Stimulated activated naive CD4-positive, alpha-beta T cell (primary cell): ENCODE results near the gene FAM163A.
"Not testable (repeated sequence)": the region's sequence is repeated elsewhere in the genome, so short reads cannot be mapped to it uniquely, and the experiment has no call there.

Experiments
- DNase-seq, 6 experiments: peaks; one replicate each; lab custom pipeline; 2025; lab: John Stamatoyannopoulos, UW

Gene FAM163A

DNA sequence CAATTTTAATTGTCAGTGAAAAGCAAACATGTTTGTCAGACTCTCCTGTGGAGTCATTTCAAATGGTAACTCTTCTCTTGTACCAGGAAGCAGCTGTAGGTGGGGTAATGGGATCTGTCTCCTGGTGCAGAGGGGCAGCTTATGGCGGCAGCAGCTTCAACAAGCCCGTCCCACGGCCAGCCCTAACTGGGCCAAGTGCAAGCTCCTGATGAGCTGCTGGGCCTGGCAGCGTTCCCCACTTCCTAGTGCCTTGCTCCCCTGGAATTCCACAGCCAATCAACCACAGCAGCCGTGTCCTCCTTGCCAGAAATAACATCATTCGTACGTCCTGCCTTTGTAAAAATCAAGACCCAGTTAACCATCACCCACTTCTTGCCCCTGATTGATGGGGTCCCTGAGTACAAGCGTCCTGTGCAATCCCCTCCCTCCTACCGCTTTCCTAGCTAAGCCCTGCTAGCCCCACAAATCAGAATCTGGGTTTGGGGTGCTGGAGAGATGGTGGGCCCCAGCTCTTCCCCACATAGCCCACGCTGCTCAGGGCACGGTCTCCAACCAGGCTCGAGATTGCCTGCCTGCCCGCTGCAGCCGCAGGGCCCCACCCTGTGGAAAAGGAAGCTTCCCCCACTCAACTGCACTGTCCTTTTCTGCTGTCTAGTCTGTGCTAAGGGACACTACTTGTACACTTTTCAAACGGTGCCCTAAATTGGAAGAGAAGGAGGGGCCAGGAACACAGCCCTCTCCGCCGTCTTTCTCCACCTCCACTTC is 73.3 kb downstream of the FAM163A start:
- DNase-seq: no peak

DNA sequence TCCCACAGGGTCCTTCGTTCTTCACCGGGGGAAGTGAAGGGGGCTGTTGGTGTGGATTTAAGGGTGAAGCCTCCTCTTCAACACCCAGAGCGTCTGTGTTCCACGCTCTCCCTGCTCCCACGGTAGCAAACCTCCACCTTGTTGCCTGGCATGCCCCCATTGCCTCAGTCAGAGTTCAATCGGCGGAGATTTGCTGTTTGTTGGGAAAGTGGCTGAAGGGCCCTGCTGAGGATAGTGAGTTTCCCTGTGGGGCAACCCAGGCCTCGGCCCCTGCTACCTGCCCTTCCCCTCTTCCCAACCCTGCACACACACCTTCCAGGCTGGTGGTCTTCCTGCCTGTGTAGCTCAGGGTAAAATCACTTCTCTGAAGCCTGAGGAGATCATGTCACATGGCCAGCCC is 74.0 kb downstream of the FAM163A start:
- DNase-seq: no peak

DNA sequence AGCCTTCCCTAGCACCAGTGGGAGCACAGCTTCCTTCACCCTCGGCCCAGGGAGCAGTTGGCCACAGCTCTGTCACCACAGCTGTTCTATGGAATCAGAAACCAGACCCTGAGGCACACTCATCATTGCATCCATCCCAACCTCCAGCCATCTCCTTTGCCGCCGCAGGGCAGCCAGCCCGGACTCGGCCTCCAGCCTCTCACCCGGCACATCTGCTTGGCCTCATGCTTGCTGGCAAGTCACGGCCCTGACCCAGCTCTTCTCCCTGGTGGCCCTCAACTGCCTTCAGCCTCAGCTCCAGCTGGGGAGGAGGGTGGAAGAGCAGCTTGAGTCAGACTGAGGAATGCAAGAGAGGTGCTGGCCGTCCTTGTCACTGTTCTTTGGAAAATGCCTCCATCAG is 74.7 kb downstream of the FAM163A start:
- no peak for DNase-seq

DNA sequence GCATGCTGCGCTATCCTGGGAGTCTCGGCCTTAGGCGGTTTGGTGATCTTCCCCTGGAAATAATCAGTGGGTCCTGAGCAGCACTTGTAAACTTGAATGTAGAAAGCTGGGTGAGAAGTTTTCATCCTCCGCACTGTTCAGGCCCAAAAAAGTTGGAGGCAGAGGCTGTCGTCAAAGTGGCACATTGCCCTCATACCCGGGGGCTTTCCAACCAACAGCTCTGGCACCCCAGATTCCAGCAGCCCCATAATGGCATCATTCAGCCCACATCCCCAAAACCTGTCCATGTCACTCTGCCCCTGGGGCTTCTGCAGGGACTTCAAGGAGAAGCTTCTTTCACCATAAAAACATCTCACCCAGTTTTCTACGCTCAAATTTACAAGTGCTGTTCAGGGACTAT is 75.2 kb downstream of the FAM163A start:
- no peak for DNase-seq

DNA sequence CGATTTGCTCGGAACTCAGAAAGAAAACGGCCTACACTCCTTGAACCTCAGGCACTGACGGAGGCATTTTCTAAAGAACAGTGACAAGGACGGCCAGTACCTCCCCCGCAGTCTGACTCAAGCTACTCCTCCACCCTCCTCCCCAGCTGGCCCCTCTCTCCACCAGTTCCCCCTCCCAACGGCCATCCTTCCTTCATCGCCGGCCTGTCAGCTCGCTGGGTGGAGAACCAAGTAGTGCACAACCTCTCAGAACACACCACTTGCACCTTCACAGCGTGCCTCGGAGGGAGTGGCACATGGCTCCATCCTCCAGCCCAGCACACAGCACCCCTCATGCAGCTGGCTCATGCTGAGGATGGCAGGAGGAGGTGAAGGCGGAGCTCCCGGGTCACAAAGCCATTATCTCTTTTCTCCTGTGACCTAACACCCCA is 75.7 kb downstream of the FAM163A start:
- DNase-seq: no peak

DNA sequence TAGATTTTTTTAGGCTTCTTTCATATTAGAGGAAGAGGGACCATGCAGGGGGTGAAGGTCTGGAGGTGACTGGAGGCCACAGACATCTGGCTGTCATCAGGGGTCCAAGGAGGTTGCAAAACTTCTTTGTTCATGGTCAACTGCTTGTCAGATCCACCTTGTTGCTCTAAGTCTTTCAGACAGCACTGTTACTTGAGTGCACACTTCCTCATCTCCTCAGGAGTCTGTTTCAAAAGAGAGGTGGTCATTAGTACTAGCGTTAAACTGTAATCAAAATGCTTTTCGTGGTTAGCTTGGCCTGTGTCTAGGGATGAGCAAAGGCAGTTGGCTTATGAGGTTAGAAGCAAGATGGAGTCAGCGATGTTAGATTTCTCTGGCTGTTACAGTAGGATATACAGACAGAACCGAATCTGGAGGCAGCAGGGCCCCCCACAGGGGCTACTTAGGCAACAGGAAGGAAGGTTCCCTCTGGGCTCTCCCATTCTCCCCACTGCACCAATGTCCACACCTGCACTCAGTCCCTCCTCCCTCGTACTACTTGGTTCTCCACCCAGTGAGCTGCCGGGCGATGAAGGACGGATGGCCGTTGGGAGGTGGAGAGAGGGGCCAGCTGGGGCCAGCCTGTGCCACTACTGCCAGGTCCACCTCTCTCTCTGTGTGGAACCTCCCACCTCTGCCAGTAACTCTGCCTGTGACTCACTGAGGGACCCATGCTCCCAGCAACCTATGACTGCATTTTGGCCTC is 77.3 kb downstream of the FAM163A start:
- no peak for DNase-seq

DNA sequence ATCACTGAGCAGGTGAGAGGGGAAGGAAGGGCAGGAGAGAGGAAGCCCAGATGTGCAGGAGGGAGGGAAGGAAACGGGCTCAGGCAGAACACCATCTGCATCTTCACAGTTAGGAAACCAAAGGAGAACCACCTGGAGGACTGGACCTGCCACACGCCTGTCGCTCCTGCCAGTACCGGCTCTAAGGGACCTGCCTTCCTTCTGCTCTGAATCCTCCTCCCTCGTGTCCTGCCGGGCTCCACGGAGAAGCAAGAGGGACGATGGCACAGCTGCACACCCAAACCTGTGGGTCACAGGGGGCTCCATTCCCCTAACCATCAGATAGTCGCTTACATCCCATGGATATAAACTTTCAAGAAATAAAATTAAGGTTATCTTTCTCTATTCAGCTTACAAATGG is 78.4 kb downstream of the FAM163A start:
- no peak for DNase-seq

DNA sequence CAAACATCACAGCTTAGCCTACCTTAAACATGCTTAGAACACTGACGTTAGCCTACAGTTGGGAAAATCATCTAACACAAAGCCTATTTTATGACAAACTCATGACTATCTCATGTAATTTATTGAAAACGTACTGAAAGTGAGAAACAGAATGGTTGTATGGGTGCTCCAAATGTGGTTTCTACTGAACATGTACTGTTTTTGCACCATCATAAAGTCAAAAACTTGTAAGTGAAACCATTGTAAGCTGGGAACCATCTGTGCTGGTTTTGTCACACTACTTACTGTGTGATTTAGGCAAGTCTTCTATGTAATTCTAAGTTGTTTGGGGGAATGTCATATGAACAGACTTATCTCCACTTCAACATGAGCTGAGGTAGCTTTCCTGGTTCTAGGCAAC is 79.0 kb downstream of the FAM163A start:
- no peak for DNase-seq

DNA sequence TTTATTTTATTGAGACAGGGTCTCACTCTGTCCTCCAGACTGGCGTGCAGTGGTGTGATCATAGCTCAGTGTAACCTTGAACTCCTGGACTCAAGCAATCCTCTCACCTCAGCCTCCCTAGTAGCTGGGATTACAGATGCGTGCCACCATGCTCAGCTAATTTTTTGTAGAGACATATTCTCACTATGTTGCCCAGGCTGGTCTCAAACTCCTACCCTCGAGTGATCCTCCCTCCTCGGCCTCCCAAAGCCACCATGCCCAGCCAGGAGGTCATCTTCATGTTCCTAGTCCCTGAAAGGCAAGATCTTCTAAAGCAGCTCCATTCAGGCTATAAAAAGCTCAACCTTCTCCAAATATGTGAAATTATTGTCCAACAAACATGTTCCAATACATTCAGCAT is 80.6 kb downstream of the FAM163A start:
- DNase-seq: no peak

DNA sequence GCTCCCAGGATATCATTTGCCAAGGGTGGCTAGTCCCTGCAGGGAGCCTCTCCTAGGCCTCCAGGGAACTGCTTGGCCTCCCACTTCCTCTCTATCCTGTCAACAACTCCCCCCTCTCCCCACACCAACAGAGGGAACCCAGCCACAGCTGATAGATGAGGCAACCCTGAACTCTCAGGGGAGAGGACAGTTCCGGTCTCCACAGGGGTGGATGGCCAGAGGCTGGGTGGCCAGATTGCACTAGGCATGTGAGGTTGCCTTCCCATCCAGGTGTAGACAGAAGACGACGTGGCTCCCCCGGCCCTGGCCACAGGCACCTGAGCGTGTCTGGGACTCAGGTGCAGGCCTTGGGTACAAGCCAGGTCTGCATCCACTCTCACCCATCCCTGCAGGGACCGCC is 81.2 kb downstream of the FAM163A start:
- DNase-seq: no peak

DNA sequence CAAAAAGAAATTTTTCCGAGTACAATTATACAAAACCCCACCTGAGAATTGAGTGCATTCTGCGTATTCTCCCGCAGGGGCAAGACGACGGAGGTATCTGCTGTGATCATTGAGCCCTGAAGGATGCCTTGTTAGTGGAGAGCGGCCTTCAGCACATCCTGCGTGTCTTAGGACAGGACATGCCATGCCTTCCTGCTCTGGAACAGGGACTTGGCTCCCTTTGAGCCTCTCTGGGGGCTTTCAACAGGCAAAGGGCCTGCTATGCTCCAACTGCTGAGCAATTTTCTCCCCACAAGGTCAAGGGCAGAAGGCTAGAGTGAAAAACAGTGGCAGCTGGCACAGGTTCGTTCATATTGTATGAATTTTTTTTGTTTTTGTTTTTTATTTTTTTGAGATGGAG is 82.1 kb downstream of the FAM163A start:
- DNase-seq: no peak

DNA sequence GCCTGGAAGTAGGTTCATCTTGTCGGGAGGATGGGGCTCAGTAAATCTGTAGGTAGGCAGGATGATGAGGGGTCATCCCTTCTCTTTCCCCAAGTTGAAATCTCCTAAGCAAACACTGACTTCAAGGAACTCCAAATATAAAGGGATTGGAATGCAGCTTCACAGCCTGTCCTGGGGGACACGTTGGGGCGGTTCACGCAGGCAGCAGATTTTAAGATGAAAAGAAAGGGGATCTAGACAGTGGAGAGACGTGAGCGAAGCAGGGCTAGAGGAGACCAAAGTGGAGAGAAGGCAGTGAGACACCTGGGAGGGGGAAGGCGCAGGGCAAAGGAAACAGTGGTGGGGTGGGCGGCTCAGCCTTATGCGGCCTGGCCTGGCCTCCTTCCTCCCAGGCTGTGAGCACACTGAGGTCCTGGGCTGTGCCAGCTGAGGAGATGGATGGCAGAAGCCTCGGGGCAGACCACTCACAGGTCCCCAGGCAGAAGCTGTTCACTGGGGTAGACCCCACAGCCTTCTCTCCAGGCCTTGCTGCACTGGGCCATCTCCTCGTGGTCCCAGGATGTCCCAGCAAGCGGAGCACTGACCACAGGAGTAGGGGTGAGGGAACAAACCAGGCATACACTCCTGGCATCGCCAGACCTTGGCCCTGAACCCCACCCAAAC is 82.8 kb downstream of the FAM163A start:
- no peak for DNase-seq

DNA sequence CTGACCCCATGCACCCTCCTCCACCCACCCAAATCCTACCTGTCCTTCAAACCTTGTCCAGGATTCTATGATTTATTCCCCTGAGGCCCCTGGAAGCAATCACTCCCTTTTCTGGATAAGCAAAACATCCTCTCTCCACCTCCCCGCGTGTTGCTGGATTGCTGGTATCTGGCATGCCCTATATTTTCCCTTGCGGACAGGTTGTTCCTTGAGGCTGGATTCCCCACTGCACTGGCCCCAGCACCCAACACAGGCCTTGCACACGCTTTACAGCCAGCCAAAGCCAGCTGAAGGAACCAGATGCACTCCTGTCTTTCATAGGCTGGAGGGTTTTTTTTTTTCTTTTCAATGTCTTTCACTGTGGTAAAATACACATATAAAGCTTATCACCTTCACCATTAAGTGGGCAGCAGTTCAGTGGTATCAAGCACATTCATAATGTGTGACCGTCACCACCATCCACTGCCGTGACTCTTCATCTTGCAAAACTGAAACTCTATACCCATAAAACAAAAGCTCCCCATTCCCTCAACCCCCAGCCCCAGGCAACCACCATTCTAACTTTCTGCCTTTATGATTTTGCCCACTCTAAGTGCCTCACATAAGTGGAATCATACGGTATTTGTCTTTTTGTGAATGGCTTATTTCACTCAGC is 83.7 kb downstream of the FAM163A start:
- no peak for DNase-seq

DNA sequence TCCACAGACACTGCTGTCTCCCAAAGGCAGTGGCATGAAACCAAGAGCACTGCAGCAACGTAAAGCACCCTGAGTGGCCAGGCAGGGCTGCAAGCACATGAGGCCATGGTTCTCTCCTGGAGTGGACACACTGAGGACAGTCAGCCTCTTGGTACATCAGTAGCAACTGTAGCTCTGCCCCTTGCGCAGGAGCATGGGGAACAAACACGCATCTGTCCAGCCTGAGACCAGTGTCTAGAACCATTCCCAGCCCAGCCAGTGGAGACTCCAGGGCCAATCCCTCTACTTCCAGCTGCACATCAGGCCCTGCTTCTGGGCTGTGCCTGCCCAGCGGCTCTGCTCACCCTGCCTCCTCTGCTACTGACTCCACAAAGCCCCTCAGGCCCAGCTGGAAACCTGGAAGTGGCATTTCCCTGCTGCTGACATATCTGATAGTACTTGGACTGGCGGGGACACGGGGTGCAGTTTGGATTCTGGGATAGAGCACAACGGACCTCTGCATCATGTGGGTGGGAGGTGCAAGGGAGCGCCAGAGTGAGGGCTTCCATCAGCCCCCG is 85.5 kb downstream of the FAM163A start:
- no peak for DNase-seq

DNA sequence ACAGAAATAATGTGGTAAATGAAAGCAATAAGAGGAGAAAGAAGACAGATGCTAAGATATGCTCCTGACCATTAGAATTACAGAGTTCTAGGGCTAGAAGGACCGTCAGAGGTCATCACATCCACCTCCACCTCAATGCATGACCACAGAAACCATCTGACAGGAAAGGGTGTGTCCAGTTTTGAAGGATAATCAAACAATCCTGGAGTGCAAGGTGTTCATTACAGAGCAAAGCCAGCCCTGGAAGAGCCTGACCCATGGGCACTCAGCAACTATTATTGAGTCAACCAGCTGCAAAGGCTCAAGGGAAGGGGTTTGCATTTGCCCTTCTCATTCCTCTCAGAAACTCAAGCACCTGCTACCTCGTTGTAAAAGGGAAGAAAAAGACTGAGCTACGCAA is 88.1 kb downstream of the FAM163A start:
- DNase-seq: no peak

DNA sequence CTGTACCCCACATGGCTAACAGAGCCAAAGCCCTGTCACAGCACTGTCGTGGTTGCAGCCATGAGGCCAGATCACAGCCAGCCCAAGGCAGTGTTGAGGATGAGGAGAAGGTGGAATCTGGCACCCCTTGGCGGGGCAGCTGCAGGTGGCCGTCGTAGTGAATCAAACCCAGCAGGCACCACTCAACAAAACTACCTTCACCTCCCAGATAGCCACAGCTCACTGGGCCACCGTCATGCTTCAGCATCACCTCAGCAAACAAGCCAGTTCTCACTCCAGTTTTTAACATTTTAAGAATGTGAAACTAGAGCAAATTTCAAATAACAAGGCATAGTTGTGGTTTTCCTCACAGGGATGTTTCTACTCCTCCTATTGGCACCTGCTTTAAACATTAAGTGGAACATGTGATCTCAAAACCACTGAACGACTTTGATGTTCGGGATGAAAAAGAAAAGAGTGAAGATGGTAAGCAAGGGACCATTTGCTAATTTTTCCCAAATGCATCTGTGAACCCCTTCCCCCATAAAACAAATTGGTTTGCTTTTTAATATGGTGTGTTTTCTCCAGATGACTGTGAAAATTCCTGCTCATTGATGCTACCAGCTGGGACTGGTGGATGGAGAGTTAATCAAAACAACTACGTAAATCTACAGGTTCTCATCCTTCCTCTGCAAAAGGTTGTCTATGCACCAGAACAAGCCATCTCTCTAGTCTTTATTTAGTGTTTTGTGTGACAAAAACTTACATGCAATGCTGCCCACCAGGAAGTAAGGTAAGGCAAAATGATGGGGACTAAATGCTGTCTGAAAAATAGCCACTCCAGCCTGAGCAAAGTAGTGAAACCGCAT is 89.0 kb downstream of the FAM163A start:
- DNase-seq: peak in 5 of 6 experiments; percentile 7 to 82 (median 63)

DNA sequence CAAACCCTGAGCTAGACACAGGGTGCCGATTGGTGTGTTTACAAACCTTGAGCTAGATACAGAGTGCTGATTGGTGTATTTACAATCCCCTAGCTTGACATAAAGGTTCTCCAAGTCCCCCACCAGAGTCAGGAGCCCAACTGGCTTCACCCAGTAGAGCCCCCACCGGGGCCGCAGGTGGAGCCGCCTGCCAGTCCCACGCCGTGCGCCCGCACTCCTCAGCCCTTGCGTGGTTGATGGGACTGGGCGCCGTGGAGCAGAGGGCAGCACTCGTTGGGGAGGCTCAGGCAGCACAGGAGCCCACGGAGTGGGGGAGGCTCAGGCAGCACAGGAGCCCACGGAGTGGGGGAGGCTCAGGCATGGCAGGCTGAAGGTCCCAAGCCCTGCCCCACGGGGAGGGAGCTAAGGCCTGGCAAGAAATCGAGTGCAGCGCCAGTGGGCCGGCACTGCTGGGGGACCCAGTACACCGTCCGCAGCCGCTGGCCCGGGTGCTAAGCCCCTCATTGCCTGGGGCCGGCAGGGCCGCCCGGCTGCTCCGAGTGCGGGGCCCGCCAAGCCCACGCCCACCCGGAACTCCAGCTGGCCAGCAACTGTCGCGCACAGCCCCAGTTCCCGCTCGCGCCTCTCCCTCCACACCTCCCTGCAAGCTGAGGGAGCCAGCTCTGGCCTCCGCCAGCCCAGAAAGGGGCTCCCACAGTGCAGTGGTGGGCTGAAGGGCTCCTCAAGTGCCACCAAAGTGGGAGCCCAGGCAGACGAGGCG is 93.8 kb downstream of the FAM163A start:
- DNase-seq: not testable (repeated sequence)

DNA sequence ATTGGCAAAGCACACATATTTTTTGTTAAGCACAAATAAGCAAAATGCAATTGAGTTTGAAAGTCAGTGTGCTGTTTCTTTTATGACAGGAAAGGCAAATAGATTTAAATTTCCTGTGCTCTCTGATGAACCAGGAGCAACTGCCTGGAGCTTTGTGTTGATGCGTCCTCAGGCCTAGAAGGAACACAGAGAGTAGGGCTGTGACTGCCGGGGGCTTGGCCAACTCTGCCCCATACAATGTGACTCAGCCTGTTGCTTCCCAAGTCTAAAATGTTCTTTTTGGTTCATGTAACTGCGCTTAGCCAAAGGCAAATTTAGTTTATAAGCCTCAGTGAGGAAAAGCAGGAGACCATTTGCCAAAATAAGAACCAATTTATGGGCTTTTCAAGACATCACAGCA is 97.0 kb downstream of the FAM163A start:
- no peak for DNase-seq

DNA sequence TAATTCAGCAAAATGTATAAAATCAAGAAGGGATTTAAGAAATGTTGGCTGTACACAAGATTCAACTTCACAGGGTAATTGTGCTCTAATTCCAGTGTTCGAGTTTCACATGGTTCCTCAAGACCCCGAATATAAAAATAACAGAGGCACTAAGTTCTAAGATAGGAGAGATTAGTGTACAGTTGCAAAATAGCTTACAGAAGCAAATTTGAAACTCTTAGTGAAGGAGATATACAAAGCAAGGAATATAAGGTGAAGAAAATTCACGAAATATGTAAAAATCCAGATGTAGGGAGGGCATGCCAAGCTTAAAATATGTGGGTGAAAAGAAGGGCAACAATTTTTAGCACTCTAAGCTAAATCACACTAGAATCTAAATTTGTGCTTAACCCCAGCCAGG is 105.1 kb downstream of the FAM163A start:
- DNase-seq: no peak

DNA sequence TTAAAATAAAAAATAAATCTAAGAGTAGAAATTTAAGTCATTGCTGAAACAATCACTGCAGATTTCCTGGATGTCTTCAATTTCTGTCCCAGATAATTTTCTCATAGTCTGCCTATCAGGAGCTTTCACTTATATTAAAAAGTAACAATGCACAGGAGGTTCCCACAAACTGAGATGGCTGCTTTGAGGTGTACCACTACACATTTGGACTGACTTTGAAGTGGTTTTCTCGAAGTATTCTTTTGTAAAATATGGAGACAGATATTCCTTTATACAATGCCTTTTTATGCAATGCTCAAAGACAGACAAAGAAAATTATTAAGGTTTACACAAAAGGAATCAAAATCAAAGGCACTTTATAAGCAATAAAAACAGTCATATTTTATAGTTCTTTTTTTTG is 110.0 kb downstream of the FAM163A start:
- DNase-seq: no peak

DNA sequence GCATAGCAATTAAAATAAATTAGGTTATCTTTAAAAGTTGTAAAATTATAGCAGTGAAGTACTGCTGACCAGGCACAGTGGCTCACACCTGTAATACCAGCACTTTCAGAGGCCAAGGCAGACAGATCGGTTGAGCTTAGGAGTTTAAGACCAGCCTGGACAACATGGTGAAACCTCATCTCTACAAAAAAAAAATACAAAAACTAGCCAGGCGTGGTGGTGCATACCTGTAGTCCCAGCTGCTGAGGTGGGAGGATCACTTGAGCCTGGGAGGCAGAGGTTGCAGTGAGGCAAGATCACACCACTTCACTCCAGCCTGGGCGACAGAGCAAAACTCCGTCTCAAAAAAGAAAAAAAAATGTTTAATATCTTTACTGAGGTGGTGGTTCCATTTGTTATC is 112.7 kb downstream of the FAM163A start:
- DNase-seq: not testable (repeated sequence)
